Activated CD4-positive, alpha-beta T cell treated with anti-CD3 and anti-CD28 coated beads for 4 hours (primary cell): ENCODE data around the gene PROM1.
A peak's percentile ranks its signal among the peaks of the same experiment; 100 is the strongest.

Source experiments
- DNase-seq, 2 donors: peaks; one replicate each; pipeline ENCODE4 v3.0.0-alpha.2; 2020

PROM1 gene

GRCh38 chr4:16056681-16057385 lies 27.0 kb downstream of the PROM1 start:
- DNase-seq, result no peak

GRCh38 chr4:16055873-16056272 lies 27.9 kb downstream of the PROM1 start:
- DNase-seq, result no peak

GRCh38 chr4:16055471-16055870 lies 28.4 kb downstream of the PROM1 start:
- no peak for DNase-seq

- DNase-seq, result no peak
Observed at GRCh38 chr4:16052939-16053338, 30.9 kb downstream of the PROM1 start.

GRCh38 chr4:16051980-16052379 lies 31.8 kb downstream of the PROM1 start:
- DNase-seq, result no peak

GRCh38 chr4:16051132-16051531 lies 32.7 kb downstream of the PROM1 start:
- no peak for DNase-seq

GRCh38 chr4:16050669-16051068 lies 33.2 kb downstream of the PROM1 start:
- no peak for DNase-seq

- DNase-seq, result no peak
Observed at GRCh38 chr4:16048619-16049419, 35.0 kb downstream of the PROM1 start.

GRCh38 chr4:16045687-16046086 lies 38.1 kb downstream of the PROM1 start:
- DNase-seq, result no peak

- DNase-seq, result no peak
Observed at GRCh38 chr4:16043642-16044498, 40.0 kb downstream of the PROM1 start.

GRCh38 chr4:16039139-16039538 lies 44.7 kb downstream of the PROM1 start:
- no peak for DNase-seq

GRCh38 chr4:16037901-16038300 lies 45.9 kb downstream of the PROM1 start:
- DNase-seq, result no peak

- no peak for DNase-seq
Observed at GRCh38 chr4:16035843-16036242, 48.0 kb downstream of the PROM1 start.

- DNase-seq, result no peak
Observed at GRCh38 chr4:16034010-16034748, 49.6 kb downstream of the PROM1 start.

GRCh38 chr4:16032396-16032770 lies 51.4 kb downstream of the PROM1 start:
- no peak for DNase-seq

GRCh38 chr4:16031546-16032395 lies 52.1 kb downstream of the PROM1 start:
- no peak for DNase-seq

GRCh38 chr4:16029886-16030285 lies 53.9 kb downstream of the PROM1 start:
- DNase-seq, result no peak

- DNase-seq, result no peak
Observed at GRCh38 chr4:16029262-16029661, 54.6 kb downstream of the PROM1 start.

GRCh38 chr4:16027626-16028025 lies 56.2 kb downstream of the PROM1 start:
- no peak for DNase-seq

- DNase-seq, result no peak
Observed at GRCh38 chr4:16027114-16027513, 56.7 kb downstream of the PROM1 start.

- DNase-seq, result peak; percentile 11 to 49
Observed at GRCh38 chr4:16026160-16026761, 57.6 kb downstream of the PROM1 start.
